HG03558 (cell line): ENCODE data around the gene NLGN4X.

Experiments used
- ATAC-seq: cut with Tn5 transposase; IDR thresholded peaks from one replicate; pipeline ENCODE4 v1.9.1; 2021; ENCODE audit warnings: moderate number of reproducible peaks; ENCODE audit not compliant: unreplicated experiment; ENCODE audit errors: extremely low read depth

The NLGN4X gene

DNA sequence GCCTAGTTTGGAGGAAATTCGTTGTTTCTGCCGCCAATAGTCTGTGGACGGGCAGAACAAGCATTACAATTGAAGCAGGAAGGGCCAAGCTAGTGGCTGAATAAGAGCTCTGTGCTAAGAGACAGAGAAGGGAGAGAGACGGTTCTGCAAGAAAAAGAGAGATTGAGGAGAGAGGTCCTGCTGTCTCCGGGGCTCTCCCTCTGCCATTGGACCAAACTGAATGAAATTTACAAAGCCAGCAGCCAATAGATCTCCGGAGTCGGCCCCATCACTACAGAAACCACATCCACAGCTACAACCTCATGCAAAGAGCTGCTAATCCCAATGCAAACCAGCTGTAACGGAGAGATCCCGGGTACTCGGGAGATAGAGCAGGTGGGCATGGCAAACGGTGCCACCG, at the start of gene NLGN4X:
TSS of gene NLGN4X (minus strand) at position 148 of the 400 bp plus-strand sequence. CDS start 77,401 bp downstream, outside the sequence.
- ATAC-seq, result no peak

DNA sequence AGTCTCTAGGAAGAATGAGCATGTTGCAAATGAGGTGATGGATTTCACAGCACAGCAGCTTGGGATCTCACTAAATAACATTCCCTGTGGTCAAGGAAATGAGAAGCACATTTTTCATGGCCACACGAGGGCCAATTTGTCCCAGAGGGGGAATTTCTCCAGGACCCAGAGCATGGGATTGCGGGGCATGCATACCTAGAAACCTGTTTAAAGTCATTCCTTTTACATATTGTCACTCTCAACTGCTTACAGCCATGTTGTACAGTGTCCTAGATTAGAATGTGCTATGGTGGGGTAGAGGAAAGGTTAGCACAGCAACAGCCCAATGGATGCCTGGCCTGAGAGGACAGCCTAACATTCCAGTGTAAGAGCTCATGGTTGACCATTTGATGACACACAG, 37.4 kb upstream of the NLGN4X start:
- ATAC-seq, result no peak

DNA sequence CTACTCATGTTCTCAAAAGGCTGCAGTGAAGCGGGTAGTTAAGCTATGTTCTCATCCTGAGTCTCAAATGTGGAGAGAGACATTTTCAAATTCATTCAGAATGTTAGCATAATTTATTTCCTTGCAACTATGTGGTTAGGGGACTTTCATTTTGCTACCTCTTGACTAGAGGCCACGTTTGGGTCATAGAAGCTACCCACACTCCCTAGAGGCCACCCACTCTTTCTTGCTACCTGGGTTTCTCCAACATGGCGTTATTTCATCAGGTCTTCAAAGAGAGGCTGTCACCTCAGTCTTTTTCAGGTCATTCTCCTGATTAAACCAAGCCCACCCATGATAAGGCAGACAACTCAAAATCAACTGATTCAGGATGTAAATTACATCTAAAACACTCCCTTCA, 34.3 kb upstream of the NLGN4X start:
- ATAC-seq, result no peak

DNA sequence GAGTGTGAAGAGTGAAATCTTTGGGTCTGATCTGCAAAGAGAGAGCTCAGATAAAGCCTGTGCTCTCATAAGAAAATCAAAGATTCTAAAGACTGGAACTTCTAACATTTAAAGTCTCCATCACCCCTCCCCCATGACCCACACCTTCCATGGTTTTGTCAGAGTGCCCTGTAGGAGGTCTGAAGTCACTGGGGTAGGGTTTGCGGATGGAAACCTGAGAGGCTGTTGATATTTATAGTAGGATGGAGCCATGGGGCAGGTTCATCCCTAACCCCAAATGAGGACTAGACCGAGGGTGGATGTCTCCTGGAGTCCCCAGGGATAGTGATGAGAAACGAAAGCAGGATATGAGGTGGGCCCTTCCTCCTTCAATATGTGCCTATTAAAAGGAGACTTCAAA, 28.4 kb upstream of the NLGN4X start:
- ATAC-seq, result no peak

DNA sequence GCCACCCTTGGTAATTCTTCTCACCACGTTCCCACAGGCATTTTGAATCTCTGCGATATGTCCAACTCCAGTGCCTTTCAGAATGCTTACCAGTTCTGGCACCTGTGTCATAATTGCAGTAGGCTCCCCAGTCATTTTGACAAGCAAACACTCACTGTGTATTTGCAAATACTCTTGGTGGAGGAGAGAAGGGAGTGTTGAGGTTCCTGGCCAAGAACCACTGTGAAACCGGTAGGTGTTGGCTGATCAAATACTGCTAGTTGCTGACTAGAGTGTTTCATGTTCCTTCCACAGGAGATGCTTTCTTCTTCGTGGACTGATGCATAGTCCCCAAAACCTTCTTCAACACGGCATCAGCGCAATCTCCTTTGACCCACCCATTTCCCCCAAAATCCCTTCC, 16.0 kb upstream of the NLGN4X start:
- ATAC-seq, result no peak

DNA sequence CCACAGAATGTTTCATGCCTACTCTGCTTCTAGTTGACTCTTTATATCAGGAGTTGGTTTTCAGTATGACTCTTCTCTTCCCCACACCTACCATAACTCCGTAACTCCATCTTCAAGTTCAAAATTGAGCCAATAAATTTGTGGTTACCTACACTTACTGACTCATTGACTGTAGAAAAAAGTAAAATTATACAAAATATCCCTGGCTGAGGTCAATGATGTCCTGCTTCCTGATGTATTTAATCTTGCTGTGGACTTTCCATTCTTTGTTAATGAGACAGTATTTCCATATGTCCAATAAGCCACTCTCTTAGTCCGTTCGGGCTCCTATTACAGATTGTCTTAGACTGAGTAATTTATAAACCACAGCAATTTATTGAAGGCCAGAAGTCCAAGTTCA, 9.9 kb upstream of the NLGN4X start:
- ATAC-seq, result no peak

DNA sequence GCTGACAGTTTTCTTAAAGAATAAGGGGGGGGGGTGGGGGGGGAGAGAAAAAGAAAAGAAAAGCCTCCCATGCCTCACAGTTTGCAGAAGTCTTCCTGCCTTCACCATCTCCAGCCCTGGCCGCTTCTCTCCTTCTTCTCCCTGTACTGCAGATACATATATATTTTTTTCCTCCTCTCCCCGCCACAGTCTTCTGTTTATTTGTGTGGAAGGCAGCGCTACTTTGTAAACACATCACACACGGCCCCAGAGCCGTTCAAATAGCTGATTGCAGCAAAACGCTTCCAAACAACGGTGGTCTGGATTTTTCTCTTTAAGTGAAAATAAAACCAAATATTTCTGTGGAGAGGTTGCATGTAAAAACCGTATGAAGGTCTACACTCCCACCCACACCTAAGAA, 732 bp downstream of the NLGN4X start:
- no peak for ATAC-seq

DNA sequence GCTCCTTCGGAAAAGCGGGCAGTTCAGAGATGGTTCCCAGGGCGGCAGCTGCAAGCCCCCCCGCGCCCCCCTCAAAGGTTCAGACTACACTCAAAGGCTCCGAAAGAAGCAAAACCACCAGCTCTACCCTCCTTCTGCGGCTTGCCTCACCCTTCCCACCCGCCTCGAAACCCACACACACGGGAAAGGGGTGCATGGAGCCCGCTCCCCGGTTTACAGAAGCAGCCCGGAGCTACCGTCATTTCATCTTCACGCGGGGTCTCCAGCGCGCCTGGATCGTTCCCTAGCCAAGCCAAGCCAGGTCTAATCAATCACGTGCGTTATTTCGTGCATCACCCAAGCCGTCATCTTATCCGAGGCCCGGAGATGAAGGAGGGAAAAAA, 1.2 kb downstream of the NLGN4X start:
- ATAC-seq, result no peak

DNA sequence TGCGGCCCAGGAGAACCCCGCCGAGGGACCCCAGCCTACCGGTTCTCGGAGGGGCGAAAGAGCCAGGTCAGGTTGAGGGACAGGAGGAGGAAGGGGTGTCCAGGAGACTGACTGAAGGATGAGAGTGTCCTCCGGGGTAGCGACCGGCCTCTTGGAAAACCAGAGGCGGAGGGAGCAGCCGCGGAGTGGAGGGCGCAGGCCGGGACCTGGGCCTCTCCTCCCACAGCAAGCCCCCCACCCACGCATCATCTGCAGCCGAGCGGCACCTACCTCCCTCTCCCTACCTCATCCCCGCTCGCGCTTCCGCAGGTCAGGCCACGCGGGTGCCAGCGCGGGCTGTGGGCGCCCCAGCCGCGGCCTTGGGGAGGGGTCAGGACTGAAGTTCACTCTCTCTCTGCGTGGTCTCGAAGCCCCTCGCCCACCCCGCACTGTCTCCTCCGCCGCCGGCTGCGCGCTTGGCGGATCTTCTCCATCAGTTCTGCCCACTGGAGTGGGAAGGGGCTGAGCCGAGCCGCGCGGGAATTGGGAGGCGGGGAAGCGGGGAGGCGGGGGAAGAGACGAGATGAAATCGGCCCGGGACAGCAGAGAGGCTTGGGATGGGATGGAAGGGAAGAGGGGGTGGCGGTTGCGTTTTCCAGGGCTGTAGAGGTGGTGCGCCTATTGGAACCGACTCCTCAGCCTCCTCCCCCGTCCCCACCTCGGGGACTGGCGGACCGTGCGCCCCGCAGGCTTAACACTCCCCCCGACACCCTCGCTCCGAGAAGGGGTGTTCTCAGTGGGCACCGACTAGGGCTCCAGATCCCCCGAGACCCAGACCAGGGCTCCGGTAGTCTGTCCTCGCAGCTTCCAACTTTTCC, 1.8 kb downstream of the NLGN4X start:
- no peak for ATAC-seq

DNA sequence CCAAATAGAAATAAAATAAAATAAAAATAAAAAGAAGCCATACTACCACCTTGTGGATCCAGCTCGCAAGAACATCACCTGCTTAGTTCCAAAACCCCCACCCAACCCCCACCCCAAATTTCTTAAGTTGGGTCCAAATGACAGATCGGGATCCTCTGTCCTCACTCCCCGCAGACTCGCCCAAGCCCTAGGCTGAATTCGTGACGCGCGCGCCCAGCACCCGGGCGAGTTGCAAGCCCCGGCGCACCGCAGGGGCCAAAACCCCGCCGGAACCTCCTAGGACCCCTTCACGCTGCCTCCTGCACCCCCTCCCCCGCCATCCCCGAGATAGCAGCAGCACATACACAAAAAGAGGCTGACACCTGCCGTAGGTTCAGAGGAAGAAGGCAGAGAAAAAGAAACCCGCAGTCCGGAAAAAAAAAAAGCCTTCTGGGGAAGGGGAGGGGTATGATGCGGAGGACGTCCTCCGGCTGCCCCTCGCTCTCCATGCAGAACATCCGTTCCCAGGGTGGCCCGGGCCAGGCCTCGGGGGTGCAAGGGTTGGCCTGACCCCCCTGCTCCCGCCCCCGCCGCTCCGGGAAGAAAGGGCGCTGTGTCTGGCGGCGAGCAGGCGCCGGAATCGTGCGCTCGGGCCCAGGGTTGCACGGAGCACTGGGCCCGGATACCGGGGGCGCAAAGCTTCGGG, 2.6 kb downstream of the NLGN4X start:
- ATAC-seq, result no peak

DNA sequence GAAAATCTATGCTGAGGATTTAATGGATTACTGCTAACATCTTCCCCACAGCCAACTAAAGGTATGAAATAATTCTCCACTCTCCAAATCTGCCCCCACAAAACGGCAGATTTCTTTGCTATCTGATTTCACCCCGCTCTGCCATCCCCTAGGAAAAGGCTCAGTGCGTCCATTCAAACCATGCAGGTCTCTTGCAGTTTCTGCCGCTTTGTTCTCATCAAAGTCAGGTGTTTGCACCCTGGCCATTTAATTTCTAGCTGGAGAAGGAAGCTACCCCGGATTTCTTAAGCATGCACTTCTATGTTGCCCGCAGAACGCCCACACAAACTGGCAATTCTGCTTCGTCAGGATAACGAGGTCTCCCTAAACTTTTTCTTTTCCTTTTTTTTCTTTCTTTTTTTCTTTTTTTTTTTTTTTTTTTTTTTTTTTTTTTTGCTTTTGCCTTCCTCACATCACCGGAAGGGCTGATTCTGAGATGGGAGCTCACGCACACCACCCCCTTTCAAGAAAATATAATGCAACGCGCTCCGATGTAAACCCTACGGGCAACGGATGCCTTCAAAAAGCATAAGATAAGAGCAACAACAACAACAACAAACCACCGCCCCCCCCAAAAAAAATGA, 3.3 kb downstream of the NLGN4X start:
- no peak for ATAC-seq

DNA sequence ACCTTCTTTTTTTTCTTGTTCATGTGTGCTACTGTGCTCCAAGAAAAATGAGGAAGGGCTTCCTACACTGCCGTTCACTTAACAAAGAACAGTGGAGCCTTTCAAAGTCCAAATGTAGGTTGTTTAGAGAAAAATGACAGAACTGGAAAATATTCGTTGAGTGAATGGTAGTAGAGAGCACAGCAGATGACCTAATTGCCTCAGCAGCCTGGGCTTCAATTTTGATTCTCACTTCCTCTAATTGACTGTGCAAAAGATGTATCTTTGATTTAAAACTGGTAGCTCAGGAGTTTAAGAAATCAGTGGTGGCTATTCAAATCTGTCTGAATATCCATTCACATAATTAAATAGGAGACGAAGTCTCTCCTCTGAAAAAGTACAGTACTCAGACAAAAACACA, 5.2 kb downstream of the NLGN4X start:
- ATAC-seq, result no peak

DNA sequence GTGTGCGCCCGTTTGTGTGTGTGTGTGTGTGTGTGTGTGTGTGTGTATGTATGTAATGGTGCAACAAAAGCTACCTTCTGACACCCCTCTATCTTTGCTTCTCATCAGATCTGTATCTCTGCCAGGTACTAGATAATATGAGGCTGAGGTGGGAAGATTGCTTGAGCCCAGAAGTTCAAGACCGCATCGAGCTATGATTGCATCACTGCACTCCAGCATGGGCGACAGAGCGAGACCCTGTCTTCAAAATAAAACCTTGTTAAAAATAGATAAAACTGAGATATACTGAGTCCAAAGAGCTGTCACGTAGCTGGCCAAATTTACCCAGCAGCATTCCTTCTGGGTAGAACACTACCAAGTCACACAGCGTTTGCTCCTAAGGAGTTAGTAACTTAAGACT, 18.4 kb downstream of the NLGN4X start:
- no peak for ATAC-seq

DNA sequence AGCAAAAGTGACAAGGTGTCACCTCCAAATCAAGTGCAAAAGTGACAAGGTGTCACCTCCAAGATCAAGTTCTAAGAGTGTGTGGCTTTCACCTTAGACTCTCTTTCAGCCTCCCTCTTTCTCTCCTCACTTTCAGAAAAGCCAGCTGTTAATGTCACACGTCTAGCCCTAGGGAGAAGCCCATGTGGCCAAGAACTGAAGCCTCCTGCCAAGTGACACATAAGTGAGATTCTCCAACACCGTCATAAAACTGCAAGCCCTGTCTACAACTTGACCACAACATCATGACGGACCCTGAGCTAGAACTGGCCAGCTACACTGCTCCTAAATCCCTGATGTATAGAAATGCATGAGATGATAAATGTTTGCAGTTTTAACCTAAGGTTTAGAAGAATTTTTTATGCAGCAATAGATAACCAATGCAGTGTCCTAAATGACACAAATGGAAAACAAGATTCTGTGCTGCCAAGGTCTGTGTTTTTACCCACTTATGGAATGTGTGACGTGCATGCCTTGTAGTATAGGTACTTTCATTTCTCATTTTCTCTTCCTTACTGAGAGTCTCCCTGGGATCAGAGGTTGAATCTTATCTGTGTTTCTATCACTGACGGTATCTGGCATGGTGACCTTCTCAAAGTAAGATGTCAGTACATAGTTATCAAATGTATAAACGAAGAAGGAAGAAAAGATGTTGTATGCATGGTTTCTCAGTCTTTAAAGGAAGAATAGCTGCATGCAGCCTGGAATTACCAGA, 25.0 kb downstream of the NLGN4X start:
- no peak for ATAC-seq

DNA sequence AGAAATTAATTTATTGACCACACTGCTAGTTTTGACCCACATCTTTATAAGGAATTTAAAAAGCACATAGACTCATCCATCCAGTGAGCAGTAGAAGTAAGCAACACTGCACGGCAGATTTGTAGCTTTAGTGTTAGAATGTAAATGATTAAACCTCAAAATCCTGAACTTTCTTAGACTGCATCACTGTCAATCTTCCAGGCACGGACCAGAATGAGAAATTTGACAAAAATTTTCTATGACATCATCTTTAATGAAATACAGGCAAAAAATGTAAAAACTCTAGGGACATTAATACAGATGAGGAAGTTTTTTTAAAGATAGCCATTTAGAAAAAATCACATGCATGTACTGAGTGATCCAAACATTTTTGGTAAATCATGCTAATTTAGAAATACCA, 29.2 kb downstream of the NLGN4X start:
- ATAC-seq, result no peak

DNA sequence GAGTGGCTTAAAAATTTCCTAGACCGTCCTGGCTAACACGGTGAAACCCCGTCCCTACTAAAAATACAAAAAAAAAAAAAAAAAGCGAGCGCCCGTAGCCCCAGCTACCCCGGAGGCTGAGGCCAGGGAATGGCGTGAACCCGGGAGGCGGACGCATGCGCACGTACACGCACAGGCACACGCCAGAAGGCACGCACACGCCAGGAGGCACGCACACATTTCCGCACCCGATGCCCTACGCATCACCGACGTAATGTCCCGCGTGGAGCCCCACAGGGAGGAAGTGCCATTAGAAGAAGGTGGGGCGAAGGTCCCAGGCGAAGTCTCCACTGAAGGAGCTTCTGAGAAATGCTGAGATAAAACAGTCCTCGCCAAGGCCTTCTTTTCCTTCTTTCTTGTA, 41.4 kb downstream of the NLGN4X start:
- ATAC-seq, result no peak

DNA sequence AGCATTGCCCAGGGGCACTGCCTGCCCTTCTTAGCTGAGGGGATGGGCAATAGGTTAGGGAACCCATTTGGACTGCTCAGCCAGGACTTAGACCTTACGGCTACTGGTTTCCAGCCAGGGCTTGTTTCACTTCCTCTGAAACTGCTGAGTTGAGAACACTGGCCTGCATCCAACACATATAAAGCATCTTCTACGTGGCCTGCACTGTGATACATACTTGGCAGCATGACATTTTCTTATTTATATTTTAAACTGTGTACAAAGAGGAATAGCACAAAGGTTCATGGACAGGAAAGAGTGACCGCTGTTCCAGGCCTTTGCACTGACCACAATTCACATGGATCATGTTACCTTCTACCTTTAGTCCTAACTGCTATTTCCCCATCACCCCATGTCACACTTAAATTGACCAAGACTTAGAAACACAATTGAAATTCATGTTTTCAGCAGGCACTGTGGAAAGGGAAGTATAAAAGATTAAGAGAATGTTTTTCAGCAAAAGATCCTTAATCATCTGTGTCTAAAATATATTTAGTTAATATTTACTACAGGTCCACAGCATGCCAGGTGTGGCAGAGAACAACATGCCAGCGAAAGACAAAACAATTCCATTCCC, 43.7 kb downstream of the NLGN4X start:
- peak; percentile 96 for ATAC-seq

DNA sequence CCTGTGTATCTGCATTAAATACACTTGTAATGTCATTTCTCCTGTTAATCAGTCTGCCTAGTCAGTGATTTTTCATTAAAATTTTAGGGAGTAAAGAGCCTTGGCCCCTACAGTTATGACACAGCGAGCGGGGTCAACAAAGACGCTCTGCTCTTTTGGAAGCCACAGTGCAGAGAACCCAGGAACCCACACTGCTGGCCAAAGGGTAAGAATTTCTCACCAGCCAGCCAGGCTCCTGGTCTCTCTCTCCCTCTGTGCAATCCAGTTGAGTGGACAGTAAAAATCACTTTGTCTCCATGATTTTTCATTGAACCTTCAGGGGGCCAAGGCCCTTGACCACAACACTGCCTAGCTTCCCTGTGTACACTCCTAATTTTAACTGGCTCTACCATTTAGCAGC, 52.8 kb downstream of the NLGN4X start:
- no peak for ATAC-seq

DNA sequence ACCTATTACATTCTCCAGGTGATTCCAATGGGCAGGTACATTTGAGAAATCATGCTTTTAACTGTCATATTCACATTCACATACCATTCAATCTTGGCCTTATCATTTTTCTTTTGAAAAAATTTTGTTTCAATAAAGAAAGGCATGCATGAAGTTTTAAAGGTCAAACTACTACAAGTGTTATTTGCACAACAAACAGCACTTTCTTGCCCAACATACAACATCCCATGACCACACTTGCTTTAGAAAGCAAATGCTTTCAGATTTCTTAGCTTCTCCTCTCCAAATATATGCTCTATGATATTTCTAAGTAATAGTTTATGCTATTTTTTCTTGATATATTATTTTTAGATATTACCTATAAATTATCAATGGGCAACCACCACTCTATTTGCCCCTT, 58.2 kb downstream of the NLGN4X start:
- ATAC-seq, result no peak

DNA sequence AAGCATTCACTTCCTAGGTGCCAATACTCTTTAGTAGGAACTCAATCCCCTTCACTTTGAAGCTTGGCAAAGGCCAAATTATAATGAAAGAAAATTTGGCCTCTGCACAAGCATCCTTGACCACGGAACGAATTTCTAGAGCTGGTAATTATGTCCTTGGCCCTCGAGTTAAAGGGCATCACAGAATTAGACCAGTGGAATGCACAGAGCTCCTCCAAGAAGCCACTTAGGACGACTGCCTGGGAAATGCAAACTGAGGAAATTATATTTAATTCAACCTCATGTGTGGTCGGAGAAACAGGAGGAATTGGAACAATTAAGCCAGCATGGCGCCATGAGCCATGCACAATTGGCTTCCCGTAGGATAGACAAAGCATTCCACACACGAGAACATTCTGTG, 59.3 kb downstream of the NLGN4X start:
- no peak for ATAC-seq
